Testis (tissue), 2 donors: ENCODE data around the gene LYST.

ENCODE experiments used
- CTCF ChIP-seq, 3 experiments: fragments of 450-650 bp in 2 of 3; fragments of 200-600 bp in 1 of 3; sonication (generic) in 1 of 3; IDR thresholded peaks; one replicate each; pipeline ENCODE4 v1.5.1; 2016 to 2019; ENCODE audit warnings: antibody characterized with exemption in 3 of 3, mild to moderate bottlenecking in 2 of 3, moderate library complexity in 1 of 3
- POLR2A ChIP-seq: fragments of 450-650 bp; IDR thresholded peaks from one replicate; pipeline ENCODE4 v1.6.1; 2017; ENCODE audit warnings: antibody characterized with exemption, mild to moderate bottlenecking, moderate library complexity

GRCh38 chr1:235663628-235664027 lies 203.1 kb downstream of the LYST start:
- TF ChIP-seq CTCF (IDR thresholded peaks at IDR 0.05) (no peak), POLR2A (no peak)
